Neural cell (in vitro differentiated cells): ENCODE data around the gene SAMD4A.

Source experiments
- EP300 ChIP-seq: fragments of 450-650 bp; conservative IDR thresholded peaks from 2 replicates; pipeline ENCODE4 v1.6.1; 2014; ENCODE audit warnings: antibody characterized with exemption, mild to moderate bottlenecking, moderate library complexity; ENCODE audit not compliant: poor library complexity, severe bottlenecking
- TF ChIP-seq, protein P1 (sequence below): fragments of 450-650 bp; IDR thresholded peaks from 2 replicates; pipeline ENCODE4 v1.5.1; 2014; ENCODE audit warnings: antibody characterized with exemption, mild to moderate bottlenecking, moderate library complexity; ENCODE audit not compliant: poor library complexity, severe bottlenecking

- TF ChIP-seq, protein P1, sequence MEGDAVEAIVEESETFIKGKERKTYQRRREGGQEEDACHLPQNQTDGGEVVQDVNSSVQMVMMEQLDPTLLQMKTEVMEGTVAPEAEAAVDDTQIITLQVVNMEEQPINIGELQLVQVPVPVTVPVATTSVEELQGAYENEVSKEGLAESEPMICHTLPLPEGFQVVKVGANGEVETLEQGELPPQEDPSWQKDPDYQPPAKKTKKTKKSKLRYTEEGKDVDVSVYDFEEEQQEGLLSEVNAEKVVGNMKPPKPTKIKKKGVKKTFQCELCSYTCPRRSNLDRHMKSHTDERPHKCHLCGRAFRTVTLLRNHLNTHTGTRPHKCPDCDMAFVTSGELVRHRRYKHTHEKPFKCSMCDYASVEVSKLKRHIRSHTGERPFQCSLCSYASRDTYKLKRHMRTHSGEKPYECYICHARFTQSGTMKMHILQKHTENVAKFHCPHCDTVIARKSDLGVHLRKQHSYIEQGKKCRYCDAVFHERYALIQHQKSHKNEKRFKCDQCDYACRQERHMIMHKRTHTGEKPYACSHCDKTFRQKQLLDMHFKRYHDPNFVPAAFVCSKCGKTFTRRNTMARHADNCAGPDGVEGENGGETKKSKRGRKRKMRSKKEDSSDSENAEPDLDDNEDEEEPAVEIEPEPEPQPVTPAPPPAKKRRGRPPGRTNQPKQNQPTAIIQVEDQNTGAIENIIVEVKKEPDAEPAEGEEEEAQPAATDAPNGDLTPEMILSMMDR: no peak
- TF ChIP-seq EP300: no peak
Measured at GRCh38 chr14:54774824-54775223, 207.9 kb downstream of the SAMD4A start.
